Endothelial cell of umbilical vein (primary cell): ENCODE data around the gene SPP1. TPM values are rescaled to one million over a fixed set of nuclear protein-coding genes. Genes with fewer than 3 reads are reported as not detected.

ENCODE experiments used
- BruUV-seq: library from RNA; stranded (reverse); fragments of 400-500 nt; replicated peaks from 2 replicates; lab custom pipeline; 2021; lab: Mats Ljungman, UMichigan
- CTCF ChIA-PET: fragments of 300-600, 350-600 bp; sonication (Branson Sonifier 250); formaldehyde crosslinking; loops from one replicate; lab custom pipeline; 2021; ENCODE audit warnings: antibody characterized with exemption, inconsistent platforms; lab: Charles Lee
- POLR2A ChIA-PET: fragments of 300-600, 350-600 bp; sonication (Branson Sonifier 250); formaldehyde crosslinking; loops from one replicate; lab custom pipeline; 2021; ENCODE audit warnings: antibody characterized with exemption, inconsistent platforms; lab: Charles Lee
- DNase-seq: peaks from one replicate; pipeline ENCODE4 v3.0.0-alpha.2; 2011; ENCODE audit warnings: low read depth, low spot score
- FAIRE-seq: peaks from 2 replicates; lab custom pipeline; 2011; peaks lifted over from hg19 to GRCh38; lab: Jason Lieb, UNC
- H2AFZ ChIP-seq: 2 replicates; pipeline ENCODE4 v1.6.0; 2012; ENCODE audit warnings: low read depth, low read length, control low read depth, inconsistent platforms
- H3K27ac ChIP-seq: 2 replicates; pipeline ENCODE4 v1.5.1; 2011; ENCODE audit warnings: low read depth, mild to moderate bottlenecking, control low read depth, low read length, moderate library complexity; ENCODE audit not compliant: insufficient read depth
- H3K27me3 ChIP-seq, 2 experiments: 2 replicates each; pipeline versions ENCODE4 v1.6.0 to v1.6.1; 2011; ENCODE audit warnings: low read length in 2 of 2, mixed read lengths in 1 of 2; ENCODE audit not compliant: control insufficient read depth in 2 of 2, insufficient read depth in 2 of 2
- H3K36me3 ChIP-seq, 2 experiments: 2 replicates in 1 of 2; 3 replicates in 1 of 2; pipeline ENCODE4 v1.5.1; 2011; ENCODE audit warnings: low read length in 2 of 2, mild to moderate bottlenecking in 1 of 2, moderate library complexity in 1 of 2; ENCODE audit not compliant: control insufficient read depth in 2 of 2, insufficient read depth in 2 of 2; ENCODE audit errors: extremely low read depth in 1 of 2
- H3K4me1 ChIP-seq: 3 replicates; pipeline ENCODE4 v1.5.1; 2011; ENCODE audit warnings: mild to moderate bottlenecking, low read length; ENCODE audit not compliant: control insufficient read depth, insufficient read depth; ENCODE audit errors: extremely low read depth
- H3K4me2 ChIP-seq: 2 replicates; pipeline ENCODE4 v1.6.1; 2011; ENCODE audit warnings: low read length, control low read depth, mixed read lengths; ENCODE audit not compliant: insufficient read depth
- H3K4me3 ChIP-seq, 3 experiments: fragments of 200-600 bp in 1 of 3; sonication (generic), shearing (Covaris generic) in 1 of 3; replicated peaks in 1 of 3; 2 replicates each; pipeline ENCODE4 v1.5.1; 2011 to 2016; ENCODE audit warnings: control low read depth in 3 of 3, low read length in 3 of 3, mild to moderate bottlenecking in 2 of 3, inconsistent platforms in 1 of 3, low read depth in 1 of 3, moderate library complexity in 1 of 3; ENCODE audit not compliant: insufficient read depth in 1 of 3
- H3K79me2 ChIP-seq: 2 replicates; pipeline ENCODE4 v1.6.0; 2012; ENCODE audit warnings: low read length, inconsistent platforms; ENCODE audit not compliant: control insufficient read depth, insufficient read depth
- H3K9ac ChIP-seq: replicated peaks from 2 replicates; pipeline ENCODE3; 2011; ENCODE audit warnings: low read length, control low read depth; ENCODE audit not compliant: insufficient read depth; ENCODE audit errors: extremely low read depth
- H3K9me1 ChIP-seq: replicated peaks from 3 replicates; pipeline ENCODE4 v1.6.0; 2011; ENCODE audit warnings: mild to moderate bottlenecking, low read length; ENCODE audit not compliant: control insufficient read depth, insufficient read depth; ENCODE audit errors: extremely low read depth
- H3K9me3 ChIP-seq: replicated peaks from 2 replicates; pipeline ENCODE4 v1.5.1; 2012; ENCODE audit warnings: low read length, inconsistent platforms; ENCODE audit not compliant: control insufficient read depth, insufficient read depth
- H4K20me1 ChIP-seq: replicated peaks from 2 replicates; pipeline ENCODE3; 2011; ENCODE audit warnings: mild to moderate bottlenecking, low read length; ENCODE audit not compliant: control insufficient read depth, insufficient read depth; ENCODE audit errors: extremely low read depth
- EZH2 ChIP-seq: IDR thresholded peaks from 2 replicates; pipeline ENCODE4 v1.6.1; 2012; ENCODE audit warnings: borderline replicate concordance, low read depth, mild to moderate bottlenecking, moderate library complexity, low read length, inconsistent platforms; ENCODE audit not compliant: severe bottlenecking
- FOS ChIP-seq: IDR thresholded peaks from 2 replicates; pipeline ENCODE4 v1.6.1; 2011; ENCODE audit warnings: mild to moderate bottlenecking, low read length, moderate library complexity, borderline replicate concordance; ENCODE audit not compliant: insufficient read depth
- GATA2 ChIP-seq: IDR thresholded peaks from 2 replicates; pipeline ENCODE4 v1.7.0; 2011; ENCODE audit warnings: low read depth, mild to moderate bottlenecking, moderate library complexity, mixed read lengths, low read length; ENCODE audit not compliant: insufficient read length, insufficient read depth
- JUN ChIP-seq: IDR thresholded peaks from 2 replicates; pipeline ENCODE4 v1.6.1; 2011; ENCODE audit warnings: borderline replicate concordance, low read depth; ENCODE audit not compliant: insufficient read length, insufficient read depth
- MAX ChIP-seq: IDR thresholded peaks from 2 replicates; pipeline ENCODE4 v1.6.1; 2011; ENCODE audit not compliant: insufficient read depth, insufficient read length
- MYC ChIP-seq: IDR thresholded peaks from one replicate; pipeline ENCODE4 v1.6.1; 2011; ENCODE audit warnings: mild to moderate bottlenecking, low read depth, low read length
- POLR2A ChIP-seq: IDR thresholded peaks from 2 replicates; pipeline ENCODE4 v1.6.1; 2012; ENCODE audit warnings: low read depth, mild to moderate bottlenecking, control low read depth, low read length
- POLR2AphosphoS5 ChIP-seq: IDR thresholded peaks from 2 replicates; pipeline ENCODE4 v1.6.1; 2012; ENCODE audit warnings: low read depth, mild to moderate bottlenecking, control low read depth, low read length, moderate library complexity; ENCODE audit not compliant: insufficient read depth
- dilution Hi-C: fragments of 300-500 bp; cut with MboI; formaldehyde crosslinking; loops from one replicate; pipeline ENCODE4 v1.15.0; 2019; ENCODE audit warnings: low sequenced_read_pairs; ENCODE audit not compliant: extremely low pct_ligation_motif_present
- intact Hi-C: fragments of 100-400 bp; cut with micrococcal nuclease; formaldehyde crosslinking; loops from one replicate; pipeline ENCODE4 v1.10.0; 2022
- polyA plus RNA-seq, 4 experiments: library from polyadenylated mRNA; depleted of rRNA in 3 of 4; stranded (reverse) in 3 of 4; unstranded in 1 of 4; fragments of >200 nt; gene quantifications; 2 replicates each; pipeline versions ENCODE4 v1.2.1 to v1.2.3, GENCODE V29; 2011 to 2012; ENCODE audit warnings: missing spikeins in 1 of 4
- total RNA-seq: library from RNA; stranded (reverse); gene quantifications from 2 replicates; pipeline ENCODE4 v1.2.3, GENCODE V29; 2021
- TF ChIP-seq, protein P1 (sequence below), 2 donors: IDR thresholded peaks; 1 replicate in 1 of 2; 2 replicates in 1 of 2; pipeline ENCODE4 v1.5.1; 2011; ENCODE audit warnings: low read length in 2 of 2, mild to moderate bottlenecking in 2 of 2, moderate library complexity in 2 of 2, control low read depth in 1 of 2, inconsistent platforms in 1 of 2, low read depth in 1 of 2; ENCODE audit not compliant: insufficient read depth in 1 of 2; ENCODE audit errors: extremely low read depth in 1 of 2

Gene SPP1
- total and polyA plus RNA-seq, 2 donors (not counting 3 experiments of a cell fraction or from before 2014, with no cell fraction given), result not detected

- Histone ChIP-seq H3K36me3 (no peaks in the 10 kb centered on the region), H3K79me2 (no peaks in the 10 kb centered on the region), H4K20me1 (no peaks in the 10 kb centered on the region), H2AFZ (no peak overlapping the region), H3K9me3 (no peaks in the 10 kb centered on the region), H3K4me2 (no peak overlapping the region), H3K9ac (no peak overlapping the region), H3K4me3 (no peak overlapping the region), H3K27ac (no peak overlapping the region), H3K4me1 (no peaks in the 10 kb centered on the region), H3K27me3 (peaks cover 0 to 5% of the 10 kb centered on the region in 2 experiments), H3K9me1 (no peaks in the 10 kb centered on the region)
- DNase-seq (no peak), FAIRE-seq (no peak)
- dilution Hi-C loops, result no loop called here
- ChIA-PET CTCF (interaction anchor here (0.7 to 1.0 kb wide), 3 partner anchors 10 to 86 kb away, joined by 3 to 4 read pairs (median 4); no protein-coding TSS in a partner anchor), POLR2A (no interaction called here)
- intact Hi-C loops, result loop anchor here (1.0 kb wide), 1 partner anchor 12 kb away; no protein-coding TSS in a partner anchor
- BruUV-seq, result no TSS peak
- TF ChIP-seq GATA2 (no peak), EZH2 (no peak), MYC (no peak), FOS (no peak), POLR2AphosphoS5 (no peak), JUN (no peak), POLR2A (no peak), MAX (no peak)
- TF ChIP-seq, protein P1, sequence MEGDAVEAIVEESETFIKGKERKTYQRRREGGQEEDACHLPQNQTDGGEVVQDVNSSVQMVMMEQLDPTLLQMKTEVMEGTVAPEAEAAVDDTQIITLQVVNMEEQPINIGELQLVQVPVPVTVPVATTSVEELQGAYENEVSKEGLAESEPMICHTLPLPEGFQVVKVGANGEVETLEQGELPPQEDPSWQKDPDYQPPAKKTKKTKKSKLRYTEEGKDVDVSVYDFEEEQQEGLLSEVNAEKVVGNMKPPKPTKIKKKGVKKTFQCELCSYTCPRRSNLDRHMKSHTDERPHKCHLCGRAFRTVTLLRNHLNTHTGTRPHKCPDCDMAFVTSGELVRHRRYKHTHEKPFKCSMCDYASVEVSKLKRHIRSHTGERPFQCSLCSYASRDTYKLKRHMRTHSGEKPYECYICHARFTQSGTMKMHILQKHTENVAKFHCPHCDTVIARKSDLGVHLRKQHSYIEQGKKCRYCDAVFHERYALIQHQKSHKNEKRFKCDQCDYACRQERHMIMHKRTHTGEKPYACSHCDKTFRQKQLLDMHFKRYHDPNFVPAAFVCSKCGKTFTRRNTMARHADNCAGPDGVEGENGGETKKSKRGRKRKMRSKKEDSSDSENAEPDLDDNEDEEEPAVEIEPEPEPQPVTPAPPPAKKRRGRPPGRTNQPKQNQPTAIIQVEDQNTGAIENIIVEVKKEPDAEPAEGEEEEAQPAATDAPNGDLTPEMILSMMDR (IDR thresholded peaks at IDR 0.05; ENCODE audit: extremely low read depth in 1 of 2, insufficient read depth in 1 of 2, low read depth in 1 of 2, low read length in 2 of 2), result no peak
These were observed 36.8 kb upstream of the SPP1 start for GRCh38 chr4:87938746-87939145.
